SK-N-SH (cell line): Measurements from ENCODE around the gene CFAP251. TPM values are rescaled to one million over a fixed set of nuclear protein-coding genes. Genes with fewer than 3 reads are reported as not detected.

Experiments used
- CTCF ChIA-PET: fragments of 300-600, 350-600 bp; formaldehyde crosslinking; extraction: SDS; loops from one replicate; lab custom pipeline; 2021; lab: Yijun Ruan, JAX
- POLR2A ChIA-PET: fragments of 350-600 bp; sonication (Branson Sonifier 250); formaldehyde crosslinking; extraction: SDS; loops from one replicate; lab custom pipeline; 2020; ENCODE audit warnings: antibody characterized with exemption, inconsistent platforms; lab: Yijun Ruan, JAX
- DNase-seq: peaks from one replicate; pipeline ENCODE4 v3.0.0; 2012
- H2AFZ ChIP-seq: fragments of 200-600 bp; sonication (generic); 2 replicates; pipeline ENCODE4 v1.8.1; 2016; ENCODE audit warnings: antibody characterized with exemption, mild to moderate bottlenecking, low read depth
- H3F3A ChIP-seq: fragments of 200-600 bp; sonication (generic); replicated peaks from 2 replicates; pipeline ENCODE3; 2016; ENCODE audit warnings: antibody characterized with exemption, mild to moderate bottlenecking; ENCODE audit not compliant: insufficient read depth
- H3K27ac ChIP-seq, 2 experiments: fragments of 200-500 bp in 1 of 2; fragments of 200-600 bp in 1 of 2; sonication (Bioruptor generic) in 1 of 2; sonication (generic), shearing (Covaris generic) in 1 of 2; 2 replicates each; pipeline versions ENCODE4 v1.5.1 to v1.6.1; 2014 to 2016; ENCODE audit warnings: low read depth in 2 of 2, inconsistent platforms in 1 of 2, low read length in 1 of 2, mild to moderate bottlenecking in 1 of 2, mixed read lengths in 1 of 2
- H3K27me3 ChIP-seq: fragments of 200-600 bp; sonication (generic), shearing (Covaris generic); 2 replicates; pipeline ENCODE4 v1.6.1; 2016; ENCODE audit warnings: mixed run types; ENCODE audit not compliant: insufficient read depth
- H3K36me3 ChIP-seq, 2 experiments: fragments of 200-500 bp in 1 of 2; fragments of 200-600 bp in 1 of 2; sonication (Bioruptor generic) in 1 of 2; sonication (generic) in 1 of 2; replicated peaks in 1 of 2; 2 replicates each; pipeline versions ENCODE3 to v1.5.1; 2014 to 2016; ENCODE audit warnings: low read length in 1 of 2, mild to moderate bottlenecking in 1 of 2; ENCODE audit not compliant: insufficient read depth in 2 of 2, control insufficient read depth in 1 of 2
- H3K4me1 ChIP-seq, 2 experiments: fragments of 200-500 bp in 1 of 2; fragments of 200-600 bp in 1 of 2; sonication (Bioruptor generic) in 1 of 2; sonication (generic), shearing (Covaris generic) in 1 of 2; 2 replicates each; pipeline versions ENCODE4 v1.5.1 to v1.6.1; 2014 to 2016; ENCODE audit warnings: low read depth in 1 of 2, low read length in 1 of 2, mixed run types in 1 of 2; ENCODE audit not compliant: insufficient read depth in 2 of 2, control insufficient read depth in 1 of 2
- H3K4me2 ChIP-seq: fragments of 200-600 bp; sonication (generic), shearing (Covaris generic); 2 replicates; pipeline ENCODE4 v1.6.1; 2017; ENCODE audit warnings: mixed run types
- H3K4me3 ChIP-seq, 2 experiments: fragments of 200-500 bp in 1 of 2; fragments of 200-600 bp in 1 of 2; sonication (Bioruptor generic) in 1 of 2; sonication (generic), shearing (Covaris generic) in 1 of 2; 2 replicates each; pipeline versions ENCODE4 v1.5.1 to v1.8.1; 2014 to 2016; ENCODE audit warnings: low read depth in 2 of 2, inconsistent platforms in 1 of 2, low read length in 1 of 2, mild to moderate bottlenecking in 1 of 2, mixed read lengths in 1 of 2, moderate library complexity in 1 of 2
- H3K79me2 ChIP-seq: fragments of 200-600 bp; sonication (generic); 2 replicates; pipeline ENCODE4 v1.8.1; 2017; ENCODE audit warnings: mild to moderate bottlenecking; ENCODE audit not compliant: insufficient read depth
- H3K9ac ChIP-seq: fragments of 200-600 bp; sonication (generic); 2 replicates; pipeline ENCODE4 v1.6.1; 2017; ENCODE audit warnings: mixed run types
- H3K9me2 ChIP-seq: fragments of 200-600 bp; sonication (generic); 2 replicates; pipeline ENCODE4 v1.6.1; 2017; ENCODE audit warnings: mixed run types
- H3K9me3 ChIP-seq: fragments of 200-600 bp; sonication (generic); 2 replicates; pipeline ENCODE4 v1.6.1; 2017; ENCODE audit warnings: mixed run types, mild to moderate bottlenecking, moderate library complexity
- H4K20me1 ChIP-seq: fragments of 200-600 bp; sonication (generic); 2 replicates; pipeline ENCODE4 v1.6.1; 2017; ENCODE audit warnings: mild to moderate bottlenecking, mixed run types; ENCODE audit not compliant: insufficient read depth
- ELF1 ChIP-seq: IDR thresholded peaks from 2 replicates; pipeline ENCODE4 v1.4.0; 2012
- EZH2phosphoT487 ChIP-seq: fragments of 200-600 bp; sonication (generic); IDR thresholded peaks from 2 replicates; pipeline ENCODE4 v1.6.1; 2017; ENCODE audit warnings: low read depth, mixed run types, mild to moderate bottlenecking, antibody characterized with exemption, moderate library complexity, borderline replicate concordance
- FOSL2 ChIP-seq: IDR thresholded peaks from 2 replicates; pipeline ENCODE4 v1.4.0; 2012; ENCODE audit warnings: low read depth, mild to moderate bottlenecking, moderate library complexity, borderline replicate concordance
- FOXM1 ChIP-seq: IDR thresholded peaks from 2 replicates; pipeline ENCODE4 v1.4.0; 2012; ENCODE audit warnings: low read depth, mild to moderate bottlenecking
- GABPA ChIP-seq: IDR thresholded peaks from 2 replicates; pipeline ENCODE4 v1.4.0; 2012; ENCODE audit warnings: low read depth, mild to moderate bottlenecking
- GATA2 ChIP-seq: sonication (generic); formaldehyde crosslinking; IDR thresholded peaks from 2 replicates; pipeline ENCODE4 v1.5.0; 2020; ENCODE audit warnings: mild to moderate bottlenecking, missing genetic modification reagents
- MEF2A ChIP-seq: IDR thresholded peaks from 2 replicates; pipeline ENCODE4 v1.4.0; 2012; ENCODE audit warnings: low read depth, borderline replicate concordance
- NFIC ChIP-seq: IDR thresholded peaks from 2 replicates; pipeline ENCODE4 v1.4.0; 2012; ENCODE audit warnings: borderline replicate concordance
- POLR2AphosphoS5 ChIP-seq: IDR thresholded peaks from 2 replicates; pipeline ENCODE4 v1.6.1; 2012; ENCODE audit warnings: low read depth, low read length
- RAD21 ChIP-seq: IDR thresholded peaks from 2 replicates; pipeline ENCODE4 v1.6.1; 2012; ENCODE audit warnings: mild to moderate bottlenecking, low read length
- RCOR1 ChIP-seq: fragments of 150-350 bp; IDR thresholded peaks from 2 replicates; pipeline ENCODE4 v1.6.1; 2017; ENCODE audit warnings: antibody characterized with exemption, low read length
- SMC3 ChIP-seq: IDR thresholded peaks from 2 replicates; pipeline ENCODE4 v1.6.1; 2012; ENCODE audit warnings: low read depth, low read length, improper control_type of control experiment
- TCF12 ChIP-seq: IDR thresholded peaks from 2 replicates; pipeline ENCODE4 v1.4.0; 2012
- TEAD4 ChIP-seq: IDR thresholded peaks from 2 replicates; pipeline ENCODE4 v1.4.0; 2012; ENCODE audit warnings: mild to moderate bottlenecking, borderline replicate concordance; ENCODE audit not compliant: insufficient read depth
- WGBS: methylation state at CpG from one replicate; pipeline ENCODE4 v1.1.6; 2017; ENCODE audit warnings: low lambda C conversion rate; 5-methylcytosine and 5-hydroxymethylcytosine counted together
- polyA plus RNA-seq, 3 experiments: library from polyadenylated mRNA; depleted of rRNA; stranded (reverse); fragments of >200 nt; gene quantifications; 2 replicates each; pipeline ENCODE4 v1.2.3, GENCODE V29; 2012
- TF ChIP-seq, protein P1 (sequence below): IDR thresholded peaks from 2 replicates; pipeline ENCODE4; 2012
- TF ChIP-seq, protein P2 (sequence below): IDR thresholded peaks from 2 replicates; pipeline ENCODE4 v1.6.1; 2012; ENCODE audit warnings: mild to moderate bottlenecking, low read depth, low read length, moderate library complexity
- TF ChIP-seq, protein P3 (sequence below): IDR thresholded peaks from 2 replicates; pipeline ENCODE4 v1.4.0; 2012; ENCODE audit warnings: low read depth
- TF ChIP-seq, protein P4 (sequence below): IDR thresholded peaks from 2 replicates; pipeline ENCODE4 v1.4.0; 2012; ENCODE audit warnings: low read depth, borderline replicate concordance

CFAP251 gene
- polyA plus RNA-seq, 1 of the 3 experiments (the other 2 are of a cell fraction), result 5.7 TPM

DNA sequence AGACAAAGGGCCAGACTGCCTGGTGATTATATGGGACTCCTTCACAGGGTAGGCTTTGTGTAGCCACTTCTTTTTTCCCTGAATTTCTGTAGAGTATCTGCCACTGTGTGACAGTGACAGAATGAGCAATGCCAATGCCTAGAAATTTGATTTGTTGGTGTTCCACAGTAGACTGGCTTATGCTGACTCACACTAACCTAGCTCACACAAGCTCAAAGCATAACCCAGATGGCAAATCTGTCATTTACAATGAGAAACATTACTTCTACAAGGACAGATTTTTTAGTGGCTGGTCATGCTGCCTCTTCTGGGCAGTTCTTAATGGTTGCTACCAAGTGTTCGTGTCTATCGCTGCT, 15.9 kb downstream of the CFAP251 start:
- H3K4me2 ChIP-seq, result no peak overlapping the region
- peak overlapping the region in 1 of 2 experiments; percentile 47; a peak in 2 of 4 replicates for H3K27ac ChIP-seq
- no peak overlapping the region for H3K4me3 ChIP-seq
- H4K20me1 ChIP-seq, result no peaks in the 10 kb centered on the region
- WGBS, result 93% methylated on average over 2 of the region's 2 CpGs
- no peaks in the 10 kb centered on the region; a peak in 1 of 4 replicates for H3K4me1 ChIP-seq
- H2AFZ ChIP-seq, result no peak overlapping the region
- peaks cover 0 to 17% of the 10 kb centered on the region in 2 experiments for H3K36me3 ChIP-seq
- ChIA-PET POLR2A (no interaction called here), CTCF (interaction anchor here (0.7 to 1.5 kb wide), 3 partner anchors 13 to 252 kb away, joined by 3 to 4 read pairs (median 3); no protein-coding TSS in a partner anchor)
- no peaks in the 10 kb centered on the region for H3K27me3 ChIP-seq
- TF ChIP-seq FOSL2, result peak; percentile 19; the same call in 1 of the 2 replicates
- TF ChIP-seq GABPA, result no peak
- TF ChIP-seq TCF12, result peak; percentile 45
- TF ChIP-seq, protein P1, sequence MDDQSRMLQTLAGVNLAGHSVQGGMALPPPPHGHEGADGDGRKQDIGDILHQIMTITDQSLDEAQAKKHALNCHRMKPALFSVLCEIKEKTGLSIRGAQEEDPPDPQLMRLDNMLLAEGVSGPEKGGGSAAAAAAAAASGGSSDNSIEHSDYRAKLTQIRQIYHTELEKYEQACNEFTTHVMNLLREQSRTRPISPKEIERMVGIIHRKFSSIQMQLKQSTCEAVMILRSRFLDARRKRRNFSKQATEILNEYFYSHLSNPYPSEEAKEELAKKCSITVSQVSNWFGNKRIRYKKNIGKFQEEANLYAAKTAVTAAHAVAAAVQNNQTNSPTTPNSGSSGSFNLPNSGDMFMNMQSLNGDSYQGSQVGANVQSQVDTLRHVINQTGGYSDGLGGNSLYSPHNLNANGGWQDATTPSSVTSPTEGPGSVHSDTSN, result peak; percentile 84
- TF ChIP-seq, protein P2, sequence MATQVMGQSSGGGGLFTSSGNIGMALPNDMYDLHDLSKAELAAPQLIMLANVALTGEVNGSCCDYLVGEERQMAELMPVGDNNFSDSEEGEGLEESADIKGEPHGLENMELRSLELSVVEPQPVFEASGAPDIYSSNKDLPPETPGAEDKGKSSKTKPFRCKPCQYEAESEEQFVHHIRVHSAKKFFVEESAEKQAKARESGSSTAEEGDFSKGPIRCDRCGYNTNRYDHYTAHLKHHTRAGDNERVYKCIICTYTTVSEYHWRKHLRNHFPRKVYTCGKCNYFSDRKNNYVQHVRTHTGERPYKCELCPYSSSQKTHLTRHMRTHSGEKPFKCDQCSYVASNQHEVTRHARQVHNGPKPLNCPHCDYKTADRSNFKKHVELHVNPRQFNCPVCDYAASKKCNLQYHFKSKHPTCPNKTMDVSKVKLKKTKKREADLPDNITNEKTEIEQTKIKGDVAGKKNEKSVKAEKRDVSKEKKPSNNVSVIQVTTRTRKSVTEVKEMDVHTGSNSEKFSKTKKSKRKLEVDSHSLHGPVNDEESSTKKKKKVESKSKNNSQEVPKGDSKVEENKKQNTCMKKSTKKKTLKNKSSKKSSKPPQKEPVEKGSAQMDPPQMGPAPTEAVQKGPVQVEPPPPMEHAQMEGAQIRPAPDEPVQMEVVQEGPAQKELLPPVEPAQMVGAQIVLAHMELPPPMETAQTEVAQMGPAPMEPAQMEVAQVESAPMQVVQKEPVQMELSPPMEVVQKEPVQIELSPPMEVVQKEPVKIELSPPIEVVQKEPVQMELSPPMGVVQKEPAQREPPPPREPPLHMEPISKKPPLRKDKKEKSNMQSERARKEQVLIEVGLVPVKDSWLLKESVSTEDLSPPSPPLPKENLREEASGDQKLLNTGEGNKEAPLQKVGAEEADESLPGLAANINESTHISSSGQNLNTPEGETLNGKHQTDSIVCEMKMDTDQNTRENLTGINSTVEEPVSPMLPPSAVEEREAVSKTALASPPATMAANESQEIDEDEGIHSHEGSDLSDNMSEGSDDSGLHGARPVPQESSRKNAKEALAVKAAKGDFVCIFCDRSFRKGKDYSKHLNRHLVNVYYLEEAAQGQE, result no peak
- no peaks in the 10 kb centered on the region for H3K9me2 ChIP-seq
- no peaks in the 10 kb centered on the region for H3K79me2 ChIP-seq
- peaks cover 3% of the 10 kb centered on the region for H3F3A ChIP-seq
- no peak for DNase-seq
- no peaks in the 10 kb centered on the region for H3K9me3 ChIP-seq
- no peak overlapping the region for H3K9ac ChIP-seq

DNA sequence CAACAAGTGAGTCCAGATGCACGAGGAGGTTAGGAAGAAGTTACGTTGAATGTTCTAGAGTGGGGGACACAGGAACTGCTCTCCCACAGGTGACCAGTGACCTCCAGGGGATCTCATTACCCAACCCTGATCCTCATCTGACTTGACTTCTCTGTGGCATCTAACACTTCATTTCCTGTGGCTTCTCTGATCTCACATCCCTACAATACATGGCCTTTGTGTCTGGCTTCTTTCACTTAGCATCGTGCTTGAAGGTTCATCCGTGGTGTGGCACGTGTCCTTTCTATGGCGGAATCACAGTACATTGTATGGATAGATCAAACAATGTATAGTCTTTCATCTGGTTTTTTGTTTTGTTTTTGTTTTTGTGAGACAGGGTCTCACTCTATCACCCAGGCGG, 19.3 kb downstream of the CFAP251 start:
- H3K79me2 ChIP-seq, result no peaks in the 10 kb centered on the region
- H3F3A ChIP-seq, result peaks cover 10% of the 10 kb centered on the region
- H4K20me1 ChIP-seq, result no peaks in the 10 kb centered on the region
- no peaks in the 10 kb centered on the region for H3K9me2 ChIP-seq
- H3K4me2 ChIP-seq, result no peak overlapping the region
- DNase-seq, result no peak
- H3K4me1 ChIP-seq, result peaks cover 0 to 4% of the 10 kb centered on the region in 2 experiments; a peak in 1 of 4 replicates
- peaks cover 0 to 14% of the 10 kb centered on the region in 2 experiments for H3K36me3 ChIP-seq
- CTCF ChIA-PET, result no interaction called here
- no peak overlapping the region for H2AFZ ChIP-seq
- H3K9me3 ChIP-seq, result no peaks in the 10 kb centered on the region
- no peak for TF ChIP-seq GATA2 (CRISPR knock-in tag)
- TF ChIP-seq POLR2AphosphoS5, result no peak
- TF ChIP-seq, protein P3, sequence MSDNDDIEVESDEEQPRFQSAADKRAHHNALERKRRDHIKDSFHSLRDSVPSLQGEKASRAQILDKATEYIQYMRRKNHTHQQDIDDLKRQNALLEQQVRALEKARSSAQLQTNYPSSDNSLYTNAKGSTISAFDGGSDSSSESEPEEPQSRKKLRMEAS, result no peak
- no peak for TF ChIP-seq RAD21
- TF ChIP-seq ELF1, result no peak
- TF ChIP-seq MEF2A, result no peak
- TF ChIP-seq, protein P4, sequence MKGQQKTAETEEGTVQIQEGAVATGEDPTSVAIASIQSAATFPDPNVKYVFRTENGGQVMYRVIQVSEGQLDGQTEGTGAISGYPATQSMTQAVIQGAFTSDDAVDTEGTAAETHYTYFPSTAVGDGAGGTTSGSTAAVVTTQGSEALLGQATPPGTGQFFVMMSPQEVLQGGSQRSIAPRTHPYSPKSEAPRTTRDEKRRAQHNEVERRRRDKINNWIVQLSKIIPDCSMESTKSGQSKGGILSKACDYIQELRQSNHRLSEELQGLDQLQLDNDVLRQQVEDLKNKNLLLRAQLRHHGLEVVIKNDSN, result no peak
- no peak for TF ChIP-seq GABPA
- no peak for TF ChIP-seq FOXM1
- TF ChIP-seq TCF12, result no peak
- no peak for TF ChIP-seq EZH2phosphoT487
- no peak for TF ChIP-seq RCOR1
- TF ChIP-seq, protein P2, result no peak
- no peak for TF ChIP-seq TEAD4
- no peak for TF ChIP-seq SMC3
- no peak for TF ChIP-seq NFIC
- H3K4me3 ChIP-seq, result no peak overlapping the region
- H3K27me3 ChIP-seq, result no peaks in the 10 kb centered on the region
- WGBS, result 92% methylated on average over 7 of the region's 7 CpGs
- H3K27ac ChIP-seq, result no peak overlapping the region
- H3K9ac ChIP-seq, result no peak overlapping the region
- POLR2A ChIA-PET, result no interaction called here
